PC-9 (cell line): ENCODE data around the gene TNFRSF14. TPM values are rescaled to one million over a fixed set of nuclear protein-coding genes. Genes with fewer than 3 reads are reported as not detected.

ENCODE experiments used
- BruUV-seq: library from RNA; stranded (reverse); fragments of 400-500 nt; replicated peaks from 2 replicates; lab custom pipeline; 2021; lab: Mats Ljungman, UMichigan
- CTCF ChIA-PET: fragments of 300-600 bp; sonication (Branson Sonifier 250); formaldehyde crosslinking; loops from one replicate; lab custom pipeline; 2022; ENCODE audit warnings: antibody characterized with exemption; lab: Charles Lee
- POLR2A ChIA-PET: fragments of 300-600 bp; sonication (Branson Sonifier 250); formaldehyde crosslinking; loops from one replicate; lab custom pipeline; 2022; ENCODE audit warnings: antibody characterized with exemption; ENCODE audit not compliant: unreplicated experiment; lab: Charles Lee
- DNase-seq, 2 experiments: peaks; one replicate each; pipeline versions ENCODE4 v3.0.0 to v3.0.0-alpha.2; 2015 to 2022; ENCODE audit warnings: mixed read lengths in 1 of 2
- H2AFZ ChIP-seq: fragments of 200-600 bp; sonication (generic); 2 replicates; pipeline ENCODE4 v1.8.1; 2017; ENCODE audit warnings: antibody characterized with exemption
- H3F3A ChIP-seq: fragments of 200-600 bp; sonication (generic); 2 replicates; pipeline ENCODE4 v1.8.1; 2017; ENCODE audit warnings: antibody characterized with exemption, mild to moderate bottlenecking, low read depth; ENCODE audit not compliant: insufficient read depth
- H3K27ac ChIP-seq: fragments of 200-600 bp; sonication (generic); 2 replicates; pipeline ENCODE4 v1.6.1; 2016; ENCODE audit warnings: mixed run types
- H3K27me3 ChIP-seq: fragments of 200-600 bp; sonication (generic); 2 replicates; pipeline ENCODE4 v1.6.1; 2016; ENCODE audit warnings: low read depth, mixed run types; ENCODE audit not compliant: insufficient read depth
- H3K36me3 ChIP-seq: fragments of 200-600 bp; sonication (generic); 2 replicates; pipeline ENCODE4 v1.6.1; 2016; ENCODE audit warnings: low read depth, mixed run types
- H3K4me1 ChIP-seq: fragments of 200-600 bp; sonication (generic); replicated peaks from 2 replicates; pipeline ENCODE4 v1.6.1; 2016; ENCODE audit warnings: mixed run types; ENCODE audit not compliant: insufficient read depth
- H3K4me2 ChIP-seq: fragments of 200-600 bp; sonication (generic); 2 replicates; pipeline ENCODE4 v1.6.1; 2017; ENCODE audit warnings: mixed run types
- H3K4me3 ChIP-seq: fragments of 200-600 bp; sonication (generic); 2 replicates; pipeline ENCODE4 v1.6.1; 2016; ENCODE audit warnings: mixed run types
- H3K79me2 ChIP-seq: fragments of 200-600 bp; sonication (generic); 2 replicates; pipeline ENCODE4 v1.6.1; 2017; ENCODE audit warnings: low read depth, mixed run types
- H3K9me2 ChIP-seq: fragments of 200-600 bp; sonication (generic); 2 replicates; pipeline ENCODE4 v1.8.1; 2017; ENCODE audit warnings: mild to moderate bottlenecking; ENCODE audit not compliant: insufficient read depth
- H3K9me3 ChIP-seq: fragments of 200-600 bp; sonication (generic); 2 replicates; pipeline ENCODE4 v1.8.1; 2016; ENCODE audit warnings: low read depth; ENCODE audit not compliant: insufficient read depth
- H4K20me1 ChIP-seq: fragments of 200-600 bp; sonication (generic); 2 replicates; pipeline ENCODE4 v1.8.1; 2017; ENCODE audit not compliant: insufficient read depth
- CTCF ChIP-seq: fragments of 200-600 bp; sonication (generic); conservative IDR thresholded peaks from 2 replicates; pipeline ENCODE4 v1.6.1; 2017; ENCODE audit warnings: mixed run types, antibody characterized with exemption, mild to moderate bottlenecking, moderate library complexity
- EZH2 ChIP-seq: fragments of 200-600 bp; sonication (generic); IDR thresholded peaks from 2 replicates; pipeline ENCODE4 v1.8.0; 2017; ENCODE audit warnings: antibody characterized with exemption, low read depth
- intact Hi-C: fragments of 100-400 bp; cut with micrococcal nuclease; formaldehyde crosslinking; loops from one replicate; pipeline ENCODE4 v1.10.0; 2022; ENCODE audit not compliant: unreplicated experiment
- total RNA-seq: library from RNA; stranded (reverse); gene quantifications from 2 replicates; pipeline ENCODE4 v1.2.3, GENCODE V29; 2021

Gene TNFRSF14
- total RNA-seq, 1 experiment from 2014 or later, result 9.9 TPM

DNA sequence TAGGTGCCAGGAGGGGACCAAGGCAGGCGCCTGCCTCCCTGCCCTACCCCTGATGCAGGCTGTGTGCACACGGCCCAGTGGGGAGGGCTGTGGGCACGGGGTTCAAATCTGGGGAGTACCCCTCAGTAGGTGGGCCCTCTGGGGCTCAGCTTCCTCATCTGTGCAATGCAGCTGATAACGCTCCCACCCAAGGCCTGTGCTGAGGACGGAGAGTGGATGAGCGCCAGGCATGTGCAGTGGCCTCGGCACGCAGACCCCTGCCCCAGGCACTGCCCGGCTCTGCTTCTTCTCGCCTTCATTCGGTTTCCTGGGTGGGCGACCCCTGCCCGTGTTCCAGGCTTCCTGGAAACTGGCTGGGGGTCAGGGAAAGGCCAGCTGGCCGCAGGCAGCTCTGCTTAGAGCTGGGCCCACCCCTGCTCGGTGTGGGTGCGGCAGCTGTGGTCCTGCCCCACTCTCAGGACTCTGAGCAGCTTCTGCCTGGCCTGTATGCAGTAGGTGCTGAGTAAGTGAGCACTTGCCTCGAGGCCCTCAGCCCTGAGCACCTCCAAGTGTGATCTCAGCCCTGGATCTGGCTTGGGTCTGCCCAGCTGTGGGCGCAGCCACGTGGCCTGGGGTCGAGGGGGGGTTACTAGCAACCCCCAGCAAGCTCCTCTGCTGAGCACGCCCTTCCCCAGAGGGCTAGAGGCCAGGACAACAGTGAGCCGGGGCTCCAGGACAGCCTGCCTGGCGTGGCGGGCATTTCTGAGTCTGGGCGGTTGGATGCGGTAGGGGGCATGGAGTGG lies 11.9 kb upstream of the TNFRSF14 start:
- no peak overlapping the region for H3K4me3 ChIP-seq
- H2AFZ ChIP-seq, result no peak overlapping the region
- ChIA-PET POLR2A (interaction anchor here (0.5 to 0.7 kb wide), 3 partner anchors 23 to 336 kb away, joined by 3 to 10 read pairs (median 4); no protein-coding TSS in a partner anchor), CTCF (no interaction called here)
- no peak overlapping the region for H3K27ac ChIP-seq
- no peaks in the 10 kb centered on the region for H3K79me2 ChIP-seq
- no peaks in the 10 kb centered on the region for H3K9me2 ChIP-seq
- no peak for DNase-seq
- H3K9me3 ChIP-seq, result no peaks in the 10 kb centered on the region
- H3K4me1 ChIP-seq, result peaks cover 41% of the 10 kb centered on the region
- no peaks in the 10 kb centered on the region for H4K20me1 ChIP-seq
- BruUV-seq, result no TSS peak
- no peaks in the 10 kb centered on the region for H3K36me3 ChIP-seq
- no peak for TF ChIP-seq CTCF
- no peak for TF ChIP-seq EZH2
- H3F3A ChIP-seq, result peaks cover 32% of the 10 kb centered on the region; the same call in 1 of the 2 replicates
- intact Hi-C loops, result loop anchor here (10.0 kb wide), 1 partner anchor 101 kb away; no protein-coding TSS in a partner anchor
- no peaks in the 10 kb centered on the region for H3K27me3 ChIP-seq
- no peak overlapping the region for H3K4me2 ChIP-seq

DNA sequence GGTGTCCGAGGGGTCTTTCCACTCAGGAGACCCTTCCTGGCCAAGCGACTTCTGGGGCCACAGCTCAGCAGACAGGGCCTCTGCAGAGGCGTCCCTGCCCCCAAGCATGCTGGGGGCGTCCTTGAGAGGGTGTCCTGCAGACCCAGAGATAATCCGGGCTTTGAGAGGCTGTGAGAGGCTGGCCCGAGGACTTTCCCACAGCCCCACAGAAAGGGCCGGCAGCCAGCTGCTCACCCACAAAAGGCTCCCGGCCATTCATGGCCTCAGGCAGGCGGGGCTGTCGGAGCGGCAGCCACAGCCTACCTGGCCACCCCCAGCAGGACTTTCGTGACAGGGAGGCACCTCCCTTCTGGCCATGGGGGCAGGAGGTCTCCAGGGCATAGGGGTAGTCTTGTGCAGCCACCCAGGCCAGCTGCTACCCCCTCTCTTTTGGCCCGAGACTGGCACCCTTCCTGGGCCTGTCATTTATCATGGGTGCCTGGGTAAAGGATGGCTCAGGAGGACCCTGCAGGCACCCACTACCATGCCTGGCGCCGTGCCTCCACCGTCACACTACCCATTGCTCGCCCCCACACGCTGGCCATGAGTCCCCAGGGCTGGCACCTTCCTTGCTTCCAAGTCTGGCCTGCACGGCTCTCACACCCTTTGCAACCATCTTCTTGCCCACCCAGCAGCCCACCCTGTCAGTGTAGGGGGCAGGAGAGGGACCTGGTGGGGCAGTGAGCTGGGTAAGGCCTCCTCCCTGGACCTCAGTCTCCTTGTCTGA lies 11.1 kb upstream of the TNFRSF14 start:
- Histone ChIP-seq H3K4me3 (no peak overlapping the region), H3K9me2 (no peaks in the 10 kb centered on the region), H3K27me3 (no peaks in the 10 kb centered on the region), H3K4me1 (peaks cover 42% of the 10 kb centered on the region), H3K27ac (no peak overlapping the region), H3K36me3 (no peaks in the 10 kb centered on the region), H2AFZ (no peak overlapping the region), H3K9me3 (no peaks in the 10 kb centered on the region), H4K20me1 (no peaks in the 10 kb centered on the region), H3K79me2 (no peaks in the 10 kb centered on the region), H3F3A (peaks cover 32% of the 10 kb centered on the region; the same call in 1 of the 2 replicates), H3K4me2 (peak overlapping the region; percentile 68)
- POLR2A ChIA-PET, result interaction anchor here (0.5 to 1.2 kb wide), 2 partner anchors 22 to 346 kb away, joined by 10 to 16 read pairs; no protein-coding TSS in a partner anchor
- TF ChIP-seq CTCF, result no peak
- TF ChIP-seq EZH2, result no peak
- no TSS peak for BruUV-seq
- CTCF ChIA-PET, result no interaction called here
- peak in 1 of 2 experiments; percentile 52 for DNase-seq
- intact Hi-C loops, result loop anchor here (10.0 kb wide), 1 partner anchor 100 kb away; no protein-coding TSS in a partner anchor
